Esophagus squamous epithelium (tissue), 5 donors: ENCODE results near the gene CD40. TPM values are rescaled to one million over a fixed set of nuclear protein-coding genes. Genes with fewer than 3 reads are reported as not detected.

Experiments
- DNase-seq: peaks from one replicate; lab custom pipeline; 2025; lab: John Stamatoyannopoulos, UW
- H3K27ac ChIP-seq, 4 donors: fragments of 200-600 bp; sonication (generic); one replicate each; pipeline ENCODE4 v1.5.1; 2016 to 2019; ENCODE audit warnings: mild to moderate bottlenecking in 1 of 4
- H3K27me3 ChIP-seq, 4 donors: fragments of 200-600 bp; sonication (generic); 1 replicate in 3 of 4; 2 replicates in 1 of 4; pipeline versions ENCODE4 v1.5.1 to v1.6.0; 2017 to 2021; ENCODE audit warnings: antibody characterized with exemption in 1 of 4
- H3K36me3 ChIP-seq, 3 donors: fragments of 200-600 bp; sonication (generic); one replicate each; pipeline ENCODE4 v1.5.1; 2016 to 2019
- H3K4me1 ChIP-seq, 3 donors: fragments of 200-600 bp; sonication (generic); one replicate each; pipeline ENCODE4 v1.5.1; 2017 to 2019
- H3K4me3 ChIP-seq, 4 donors: fragments of 200-600 bp; sonication (generic); 1 replicate in 3 of 4; 2 replicates in 1 of 4; pipeline ENCODE4 v1.5.1; 2016 to 2019; ENCODE audit warnings: mild to moderate bottlenecking in 2 of 4, moderate library complexity in 1 of 4
- H3K9me3 ChIP-seq, 3 donors: fragments of 200-600 bp; sonication (generic); one replicate each; pipeline ENCODE4 v1.5.1; 2016 to 2019
- CTCF ChIP-seq, 6 experiments: fragments of 450-650 bp in 4 of 6; fragments of 200-600 bp in 2 of 6; sonication (generic) in 2 of 6; IDR thresholded peaks; one replicate each; pipeline ENCODE4 v1.5.1; 2016 to 2019; ENCODE audit warnings: antibody characterized with exemption in 6 of 6, mild to moderate bottlenecking in 4 of 6, moderate library complexity in 4 of 6
- POLR2A ChIP-seq, 4 donors: fragments of 450-650 bp; IDR thresholded peaks; one replicate each; pipeline ENCODE4 v1.6.1; 2017; ENCODE audit warnings: antibody characterized with exemption in 4 of 4, mild to moderate bottlenecking in 4 of 4, moderate library complexity in 3 of 4
- WGBS, 2 donors: methylation state at CpG; one replicate each; pipeline ENCODE4 v1.1.5; 2018; 5-methylcytosine and 5-hydroxymethylcytosine counted together
- intact Hi-C: fragments of 100-400 bp; cut with DNase I; formaldehyde crosslinking; loops from one replicate; pipeline ENCODE4 v1.15.0; 2022
- total RNA-seq, 4 donors: library from RNA; depleted of rRNA; stranded (reverse); fragments of >200 nt; gene quantifications; one replicate each; pipeline ENCODE4 v1.1.0, GENCODE V29; 2016
- donor health status: DM: yes; HTN: yes; CAD: no.

Gene CD40
- total RNA-seq, 4 donors from 2014 or later, result 3.2 to 15.3 (median 10.2) TPM

- 55 to 60% methylated on average over 7 of the region's 7 CpGs for WGBS, 2 donors
- no peak for DNase-seq
- intact Hi-C loops, result no loop called here
- Histone ChIP-seq H3K36me3 (no peaks in the 10 kb centered on the region), H3K4me1 (peaks cover 0 to 2% (median 0%) of the 10 kb centered on the region in 3 donors), H3K27ac (no peak overlapping the region), H3K9me3 (no peaks in the 10 kb centered on the region), H3K4me3 (no peak overlapping the region), H3K27me3 (peaks cover 0 to 82% (median 0%) of the 10 kb centered on the region in 4 donors)
- no peak for TF ChIP-seq POLR2A (IDR thresholded peaks at IDR 0.05)
- TF ChIP-seq CTCF (IDR thresholded peaks at IDR 0.05), result no peak
Observed at GRCh38 chr20:46164254-46164653, 46.1 kb downstream of the CD40 start.

- no peaks in the 10 kb centered on the region for H3K9me3 ChIP-seq
- no peak overlapping the region for H3K4me3 ChIP-seq
Observed at GRCh38 chr20:46167080-46167479, 49.0 kb downstream of the CD40 start.

GRCh38 chr20:46168438-46168837 is 50.3 kb downstream of the CD40 start:
- H3K36me3 ChIP-seq, result no peaks in the 10 kb centered on the region
- H3K27me3 ChIP-seq, result peaks cover 0 to 75% (median 0%) of the 10 kb centered on the region in 4 donors
- no peak overlapping the region for H3K4me3 ChIP-seq
- no peaks in the 10 kb centered on the region for H3K9me3 ChIP-seq
- intact Hi-C loops, result no loop called here
- 43 to 66% methylated on average over 5 to 8 of the region's 8 CpGs for WGBS, 2 donors
- H3K4me1 ChIP-seq, result peaks cover 0 to 9% (median 0%) of the 10 kb centered on the region in 3 donors
- H3K27ac ChIP-seq, result no peak overlapping the region
- TF ChIP-seq CTCF (IDR thresholded peaks at IDR 0.05), result no peak
- DNase-seq, result no peak

More at GRCh38 chr20:46167080-46167479, 49.0 kb downstream of the CD40 start:
- no peaks in the 10 kb centered on the region for H3K36me3 ChIP-seq
- H3K27me3 ChIP-seq, result peaks cover 0 to 75% (median 0%) of the 10 kb centered on the region in 4 donors
- TF ChIP-seq CTCF (IDR thresholded peaks at IDR 0.05), result no peak
- no peak for TF ChIP-seq POLR2A (IDR thresholded peaks at IDR 0.05)
- intact Hi-C loops, result no loop called here
- DNase-seq, result no peak
- no peak overlapping the region for H3K27ac ChIP-seq
- H3K4me1 ChIP-seq, result peaks cover 0 to 9% (median 0%) of the 10 kb centered on the region in 3 donors

- no peak for DNase-seq
- Histone ChIP-seq H3K27me3 (peaks cover 0 to 75% (median 8%) of the 10 kb centered on the region in 4 donors), H3K4me1 (peaks cover 0 to 12% (median 0%) of the 10 kb centered on the region in 3 donors), H3K4me3 (no peak overlapping the region), H3K27ac (no peak overlapping the region), H3K36me3 (no peaks in the 10 kb centered on the region), H3K9me3 (no peaks in the 10 kb centered on the region)
- 29 to 43% methylated on average over 4 to 11 of the region's 13 CpGs for WGBS, 2 donors
- TF ChIP-seq CTCF (IDR thresholded peaks at IDR 0.05) (no peak), POLR2A (IDR thresholded peaks at IDR 0.05) (no peak)
- intact Hi-C loops, result loop anchor here (10.0 kb wide), 1 partner anchor 145 kb away; the partner anchor contains the start of gene SLC12A5
Observed at GRCh38 chr20:46169245-46170171, 51.4 kb downstream of the CD40 start.

- intact Hi-C loops, result loop anchor here (10.0 kb wide), 1 partner anchor 147 kb away; the partner anchor contains the start of gene SLC12A5
- H3K36me3 ChIP-seq, result no peaks in the 10 kb centered on the region
- peaks cover 0 to 19% (median 0%) of the 10 kb centered on the region in 3 donors for H3K4me1 ChIP-seq
- TF ChIP-seq POLR2A (IDR thresholded peaks at IDR 0.05) (no peak), CTCF (IDR thresholded peaks at IDR 0.05) (no peak)
- H3K27me3 ChIP-seq, result peaks cover 0 to 77% (median 9%) of the 10 kb centered on the region in 4 donors
- H3K9me3 ChIP-seq, result no peaks in the 10 kb centered on the region
- no peak overlapping the region for H3K4me3 ChIP-seq
- DNase-seq, result no peak
- no peak overlapping the region for H3K27ac ChIP-seq
- 61 to 67% methylated on average over 2 of the region's 2 CpGs for WGBS, 2 donors
Observed at GRCh38 chr20:46171476-46171875, 53.4 kb downstream of the CD40 start.
